ENCODE measurements around the gene LRP2. TPM values are rescaled to one million over a fixed set of nuclear protein-coding genes. Genes with fewer than 3 reads are reported as not detected.

Gene LRP2
- polyA plus RNA-seq, 2 of the 4 experiments (the other 2 are of a cell fraction), result 0.04 TPM; not detected in 1

DNA sequence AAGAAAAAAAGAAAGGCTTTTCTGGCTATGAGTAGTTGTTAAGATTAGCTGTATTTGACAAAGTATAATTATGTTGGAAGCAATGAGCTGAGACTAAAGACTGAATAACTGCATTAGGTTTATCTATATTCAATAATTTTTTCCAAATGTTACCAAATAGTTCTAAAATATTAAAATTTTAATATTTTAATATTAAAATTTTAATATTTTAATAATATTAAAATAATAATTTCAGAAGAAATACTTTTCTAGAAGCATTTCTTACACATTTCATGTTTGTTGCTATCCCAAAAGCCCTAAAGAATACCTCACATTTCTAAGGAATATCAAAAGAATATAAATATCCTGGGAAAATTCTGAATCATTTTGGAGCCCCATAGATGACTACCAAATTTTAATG is 74.7 kb downstream of the LRP2 start:
- no peak for TF ChIP-seq HOXB13 (CRISPR knock-in tag; IDR thresholded peaks at IDR 0.05; ENCODE audit: low read depth)
- TF ChIP-seq NPAS2 (CRISPR knock-in tag; IDR thresholded peaks at IDR 0.05; ENCODE audit: borderline replicate concordance), result no peak
- FAIRE-seq, result no peak

DNA sequence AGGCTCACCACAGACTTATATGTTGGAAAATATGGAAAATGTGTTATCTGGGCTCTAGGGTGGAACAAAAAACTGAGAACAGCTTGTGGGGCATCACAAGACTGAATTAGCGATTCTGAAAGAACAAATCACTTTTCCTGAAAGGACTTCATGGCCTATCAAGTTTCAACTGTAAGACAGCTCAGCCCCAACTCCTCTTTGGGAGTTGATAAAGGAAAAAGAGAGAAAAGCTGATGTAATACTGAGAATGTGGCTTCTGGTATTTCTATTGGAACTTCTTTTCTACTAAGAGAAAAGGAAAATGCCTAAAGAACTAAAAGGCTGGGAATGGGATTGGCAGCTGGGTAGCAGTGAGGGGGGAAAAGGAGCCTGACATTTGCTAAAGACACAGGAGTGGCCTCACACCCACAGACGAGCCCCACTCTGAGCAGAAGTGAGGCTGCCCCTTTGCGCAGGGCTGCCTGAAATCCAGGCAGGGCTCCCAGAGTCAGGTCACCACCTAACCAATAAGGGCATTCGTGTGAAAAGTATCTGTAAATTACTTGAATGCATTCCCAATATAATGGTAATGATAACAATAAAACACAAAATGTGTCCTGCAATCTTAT is 75.6 kb downstream of the LRP2 start:
- Histone ChIP-seq H3K4me3 (no peak overlapping the region), H3K27ac (no peak overlapping the region), H3K4me1 (no peaks in the 10 kb centered on the region), H3K9me3 (no peaks in the 10 kb centered on the region), H3K4me2 (no peak overlapping the region)
- TF ChIP-seq SREBF2 (IDR thresholded peaks at IDR 0.05), result no peak
- ATAC-seq (no peak), DNase-seq (ENCODE audit: low read depth in 1 of 2, low spot score in 1 of 2) (no peak), FAIRE-seq (no peak)
- ChIA-PET POLR2A (no interaction called here), CTCF (no interaction called here)
- WGBS (ENCODE audit: missing lambda C conversion rate), result 52% methylated on average over 4 of the region's 4 CpGs

More for the DNA sequence above, 74.7 kb downstream of the LRP2 start:
- ChIA-PET CTCF (no interaction called here), POLR2A (no interaction called here)
- Histone ChIP-seq H3K4me1 (no peaks in the 10 kb centered on the region), H3K9me3 (no peaks in the 10 kb centered on the region), H3K27ac (no peak overlapping the region), H3K4me3 (no peak overlapping the region), H3K4me2 (no peak overlapping the region)
- no peak for DNase-seq (ENCODE audit: low read depth in 1 of 2, low spot score in 1 of 2)
- no peak for ATAC-seq

DNA sequence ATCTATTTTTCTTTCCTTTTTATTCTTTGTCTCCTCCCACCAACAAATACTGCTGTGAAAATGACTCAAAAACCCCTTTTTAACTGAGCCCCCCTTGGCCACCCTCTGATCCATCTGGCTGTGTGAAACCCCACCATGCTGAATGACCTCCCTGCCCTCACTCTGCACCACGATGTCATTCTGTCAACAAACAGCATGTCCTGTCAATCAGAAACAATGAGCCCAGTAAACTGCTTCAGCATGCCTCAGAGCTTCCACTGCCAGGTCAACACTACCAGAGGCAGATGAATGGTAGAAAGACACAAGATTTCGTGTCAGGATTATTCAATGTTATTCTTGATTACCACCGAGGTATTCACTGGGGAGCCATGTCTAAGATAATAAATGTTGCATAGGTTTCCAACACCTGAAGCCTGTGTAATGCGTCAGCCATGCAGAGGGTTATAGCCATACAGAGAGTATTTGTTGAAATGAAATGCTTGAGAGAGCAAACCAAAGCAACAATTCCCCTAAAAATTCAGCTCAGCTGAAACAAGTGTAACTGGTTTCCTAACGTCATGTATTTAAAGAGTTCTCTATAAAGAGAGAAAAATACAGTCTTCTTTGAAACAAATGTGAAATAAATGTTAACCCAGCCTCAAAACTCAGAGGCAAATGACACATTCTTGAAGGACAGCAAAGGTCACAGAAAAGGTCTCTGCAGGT is 76.7 kb downstream of the LRP2 start:
- no peak overlapping the region for H3K4me2 ChIP-seq
- FAIRE-seq (no peak), ATAC-seq (no peak), DNase-seq (ENCODE audit: low read depth in 1 of 2, low spot score in 1 of 2) (no peak)
- POLR2A ChIA-PET, result no interaction called here
- H3K4me3 ChIP-seq, result no peak overlapping the region
- H3K4me1 ChIP-seq, result no peaks in the 10 kb centered on the region
- no peaks in the 10 kb centered on the region for H3K9me3 ChIP-seq
- WGBS (ENCODE audit: missing lambda C conversion rate), result 23% methylated on average over 5 of the region's 5 CpGs
- no peak overlapping the region for H3K27ac ChIP-seq
- TF ChIP-seq BHLHE40 (IDR thresholded peaks at IDR 0.05; ENCODE audit: low read depth, low read length) (no peak), HOXB13 (CRISPR knock-in tag; IDR thresholded peaks at IDR 0.05; ENCODE audit: low read depth) (no peak), HOXA7 (CRISPR knock-in tag; IDR thresholded peaks at IDR 0.05) (no peak), NFE2L2 (conservative IDR thresholded peaks at IDR 0.05; ENCODE audit: low read length) (no peak), KDM1A (IDR thresholded peaks at IDR 0.05; ENCODE audit: low read depth) (no peak), CBX2 (IDR thresholded peaks at IDR 0.05; ENCODE audit: borderline replicate concordance, low read depth) (no peak), CBX8 (IDR thresholded peaks at IDR 0.05) (no peak), HDAC2 (IDR thresholded peaks at IDR 0.05) (no peak), POLR2AphosphoS2 (conservative IDR thresholded peaks at IDR 0.05; ENCODE audit: low read length) (no peak), CEBPB (IDR thresholded peaks at IDR 0.05) (no peak), ZNF302 (CRISPR knock-in tag; IDR thresholded peaks at IDR 0.05) (no peak), SMC3 (IDR thresholded peaks at IDR 0.05) (no peak), RNF2 (IDR thresholded peaks at IDR 0.05; ENCODE audit: borderline replicate concordance, low read depth) (no peak), RCOR1 (IDR thresholded peaks at IDR 0.05; ENCODE audit: low read depth, low read length) (no peak), SREBF2 (IDR thresholded peaks at IDR 0.05) (no peak)
- TF ChIP-seq, protein P1, sequence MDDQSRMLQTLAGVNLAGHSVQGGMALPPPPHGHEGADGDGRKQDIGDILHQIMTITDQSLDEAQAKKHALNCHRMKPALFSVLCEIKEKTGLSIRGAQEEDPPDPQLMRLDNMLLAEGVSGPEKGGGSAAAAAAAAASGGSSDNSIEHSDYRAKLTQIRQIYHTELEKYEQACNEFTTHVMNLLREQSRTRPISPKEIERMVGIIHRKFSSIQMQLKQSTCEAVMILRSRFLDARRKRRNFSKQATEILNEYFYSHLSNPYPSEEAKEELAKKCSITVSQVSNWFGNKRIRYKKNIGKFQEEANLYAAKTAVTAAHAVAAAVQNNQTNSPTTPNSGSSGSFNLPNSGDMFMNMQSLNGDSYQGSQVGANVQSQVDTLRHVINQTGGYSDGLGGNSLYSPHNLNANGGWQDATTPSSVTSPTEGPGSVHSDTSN (IDR thresholded peaks at IDR 0.05), result no peak
- TF ChIP-seq, protein P2, sequence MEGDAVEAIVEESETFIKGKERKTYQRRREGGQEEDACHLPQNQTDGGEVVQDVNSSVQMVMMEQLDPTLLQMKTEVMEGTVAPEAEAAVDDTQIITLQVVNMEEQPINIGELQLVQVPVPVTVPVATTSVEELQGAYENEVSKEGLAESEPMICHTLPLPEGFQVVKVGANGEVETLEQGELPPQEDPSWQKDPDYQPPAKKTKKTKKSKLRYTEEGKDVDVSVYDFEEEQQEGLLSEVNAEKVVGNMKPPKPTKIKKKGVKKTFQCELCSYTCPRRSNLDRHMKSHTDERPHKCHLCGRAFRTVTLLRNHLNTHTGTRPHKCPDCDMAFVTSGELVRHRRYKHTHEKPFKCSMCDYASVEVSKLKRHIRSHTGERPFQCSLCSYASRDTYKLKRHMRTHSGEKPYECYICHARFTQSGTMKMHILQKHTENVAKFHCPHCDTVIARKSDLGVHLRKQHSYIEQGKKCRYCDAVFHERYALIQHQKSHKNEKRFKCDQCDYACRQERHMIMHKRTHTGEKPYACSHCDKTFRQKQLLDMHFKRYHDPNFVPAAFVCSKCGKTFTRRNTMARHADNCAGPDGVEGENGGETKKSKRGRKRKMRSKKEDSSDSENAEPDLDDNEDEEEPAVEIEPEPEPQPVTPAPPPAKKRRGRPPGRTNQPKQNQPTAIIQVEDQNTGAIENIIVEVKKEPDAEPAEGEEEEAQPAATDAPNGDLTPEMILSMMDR (IDR thresholded peaks at IDR 0.05), result no peak
- TF ChIP-seq, protein P3, sequence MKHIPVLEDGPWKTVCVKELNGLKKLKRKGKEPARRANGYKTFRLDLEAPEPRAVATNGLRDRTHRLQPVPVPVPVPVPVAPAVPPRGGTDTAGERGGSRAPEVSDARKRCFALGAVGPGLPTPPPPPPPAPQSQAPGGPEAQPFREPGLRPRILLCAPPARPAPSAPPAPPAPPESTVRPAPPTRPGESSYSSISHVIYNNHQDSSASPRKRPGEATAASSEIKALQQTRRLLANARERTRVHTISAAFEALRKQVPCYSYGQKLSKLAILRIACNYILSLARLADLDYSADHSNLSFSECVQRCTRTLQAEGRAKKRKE (CRISPR knock-in tag; IDR thresholded peaks at IDR 0.05; ENCODE audit: low read depth), result no peak
- CTCF ChIA-PET, result no interaction called here
